Liver (tissue), 9 donors: ENCODE measurements around the gene IL11. TPM values are rescaled to one million over a fixed set of nuclear protein-coding genes. Genes with fewer than 3 reads are reported as not detected.

ENCODE experiments used
- DNase-seq: peaks from one replicate; pipeline ENCODE4 v3.0.0-alpha.2; 2017; ENCODE audit warnings: low spot score
- H3K27ac ChIP-seq, 2 donors: one replicate each; pipeline ENCODE4 v1.7.0; 2013; ENCODE audit warnings: inconsistent platforms in 2 of 2, low read length in 2 of 2, control low read depth in 1 of 2, low read depth in 1 of 2, mild to moderate bottlenecking in 1 of 2
- H3K27me3 ChIP-seq, 4 donors: one replicate each; pipeline versions ENCODE4 v1.6.1 to v1.7.0; 2013; ENCODE audit warnings: low read length in 3 of 4, inconsistent platforms in 1 of 4, mild to moderate bottlenecking in 1 of 4, moderate library complexity in 1 of 4; ENCODE audit not compliant: control insufficient read depth in 4 of 4, insufficient read depth in 4 of 4
- H3K36me3 ChIP-seq, 4 donors: one replicate each; pipeline versions ENCODE4 v1.6.1 to v1.7.0; 2013; ENCODE audit warnings: low read length in 3 of 4, mild to moderate bottlenecking in 3 of 4, low read depth in 1 of 4, moderate library complexity in 1 of 4; ENCODE audit not compliant: control insufficient read depth in 4 of 4, insufficient read depth in 3 of 4
- H3K4me1 ChIP-seq, 4 donors: one replicate each; pipeline versions ENCODE4 v1.6.1 to v1.7.0; 2013; ENCODE audit warnings: low read length in 3 of 4, mild to moderate bottlenecking in 3 of 4, moderate library complexity in 1 of 4; ENCODE audit not compliant: control insufficient read depth in 4 of 4, insufficient read depth in 4 of 4
- H3K4me3 ChIP-seq, 3 donors: one replicate each; pipeline versions ENCODE4 v1.6.1 to v1.7.0; 2013; ENCODE audit warnings: low read length in 3 of 3, control low read depth in 1 of 3, low read depth in 1 of 3, mild to moderate bottlenecking in 1 of 3
- H3K9ac ChIP-seq, 2 donors: one replicate each; pipeline ENCODE4 v1.7.0; 2013; ENCODE audit warnings: low read length in 2 of 2, mild to moderate bottlenecking in 2 of 2, moderate library complexity in 2 of 2, control low read depth in 1 of 2, low read depth in 1 of 2
- H3K9me3 ChIP-seq, 4 donors: one replicate each; pipeline versions ENCODE4 v1.6.1 to v1.7.0; 2013; ENCODE audit warnings: low read length in 3 of 4; ENCODE audit not compliant: control insufficient read depth in 4 of 4
- CTCF ChIP-seq: fragments of 150-350 bp; IDR thresholded peaks from 2 replicates; pipeline ENCODE4 v1.5.1; 2017; ENCODE audit warnings: improper control_type of control experiment, low read depth, low read length; ENCODE audit not compliant: missing input control
- EGR1 ChIP-seq, 2 donors: IDR thresholded peaks; 2 replicates each; pipeline ENCODE4 v1.6.1; 2016 to 2018; ENCODE audit warnings: antibody characterized with exemption in 2 of 2, low read depth in 2 of 2
- FOXA1 ChIP-seq: IDR thresholded peaks from 2 replicates; pipeline ENCODE4 v1.6.1; 2016; ENCODE audit warnings: antibody characterized with exemption
- FOXA2 ChIP-seq: IDR thresholded peaks from 2 replicates; pipeline ENCODE4 v1.6.1; 2016; ENCODE audit warnings: antibody characterized with exemption
- GABPA ChIP-seq, 2 donors: IDR thresholded peaks in 1 of 2; conservative IDR thresholded peaks in 1 of 2; 2 replicates each; pipeline ENCODE4 v1.6.1; 2016; ENCODE audit warnings: antibody characterized with exemption in 2 of 2, mild to moderate bottlenecking in 1 of 2, moderate library complexity in 1 of 2
- HNF4A ChIP-seq, 2 donors: conservative IDR thresholded peaks; 2 replicates each; pipeline ENCODE4 v1.6.1; 2016; ENCODE audit warnings: antibody characterized with exemption in 2 of 2, mild to moderate bottlenecking in 2 of 2
- HNF4G ChIP-seq: IDR thresholded peaks from 2 replicates; pipeline ENCODE4 v1.6.1; 2016; ENCODE audit warnings: antibody characterized with exemption
- JUND ChIP-seq, 2 donors: IDR thresholded peaks; 2 replicates each; pipeline ENCODE4 v1.6.1; 2016; ENCODE audit warnings: antibody characterized with exemption in 2 of 2
- MAX ChIP-seq: IDR thresholded peaks from 2 replicates; pipeline ENCODE4 v1.6.1; 2016; ENCODE audit warnings: antibody characterized with exemption
- NR2F2 ChIP-seq: IDR thresholded peaks from 2 replicates; pipeline ENCODE4 v1.6.1; 2016; ENCODE audit warnings: antibody characterized with exemption
- RAD21 ChIP-seq, 2 donors: IDR thresholded peaks; 2 replicates each; pipeline ENCODE4 v1.6.1; 2016; ENCODE audit warnings: antibody characterized with exemption in 2 of 2, mild to moderate bottlenecking in 2 of 2
- RXRA ChIP-seq, 2 donors: IDR thresholded peaks; 2 replicates each; pipeline ENCODE4 v1.6.1; 2017 to 2018; ENCODE audit warnings: antibody characterized with exemption in 2 of 2, mild to moderate bottlenecking in 1 of 2
- SP1 ChIP-seq: IDR thresholded peaks from 2 replicates; pipeline ENCODE4 v1.6.1; 2018; ENCODE audit warnings: antibody characterized with exemption, mild to moderate bottlenecking
- TAF1 ChIP-seq: conservative IDR thresholded peaks from 2 replicates; pipeline ENCODE4 v1.6.1; 2016; ENCODE audit warnings: antibody characterized with exemption, mild to moderate bottlenecking
- YY1 ChIP-seq: IDR thresholded peaks from 2 replicates; pipeline ENCODE4 v1.6.1; 2016; ENCODE audit warnings: antibody characterized with exemption, mild to moderate bottlenecking
- whole genome bisulfite sequencing: extraction: QIAGEN DNeasy Blood & Tissue Kit; methylation state at CpG from one replicate; pipeline ENCODE4 v1.1.7; 2013; 5-methylcytosine and 5-hydroxymethylcytosine counted together
- polyA plus RNA-seq, 2 donors: library from polyadenylated mRNA; stranded (reverse) in 1 of 2; unstranded in 1 of 2; fragments of 200-250 nt in 1 of 2; fragments of >200 nt in 1 of 2; fragmentation: Nextera tagmentation in 1 of 2; extraction: Ambion mirVana in 1 of 2; gene quantifications; one replicate each; pipeline versions ENCODE4 v1.2.1 to v1.2.3, GENCODE V29; 2013 to 2015
- total RNA-seq, 2 donors: library from RNA; depleted of rRNA; stranded (reverse); fragments of >200 nt; gene quantifications; one replicate each; pipeline ENCODE4 v1.2.3, GENCODE V29; 2014
- TF ChIP-seq, protein P1 (sequence below): IDR thresholded peaks from 2 replicates; pipeline ENCODE4 v1.6.1; 2016; ENCODE audit warnings: antibody characterized with exemption
- TF ChIP-seq, protein P2 (sequence below): IDR thresholded peaks from 2 replicates; pipeline ENCODE4 v1.6.1; 2016; ENCODE audit warnings: antibody characterized with exemption, mild to moderate bottlenecking
- donor health status: healthy.
- donor health status: healthy.
- donor health status: healthy.
- donor health status: healthy.
- donor health status: healthy.

IL11 gene
- total and polyA plus RNA-seq, 4 donors = not detected

DNA sequence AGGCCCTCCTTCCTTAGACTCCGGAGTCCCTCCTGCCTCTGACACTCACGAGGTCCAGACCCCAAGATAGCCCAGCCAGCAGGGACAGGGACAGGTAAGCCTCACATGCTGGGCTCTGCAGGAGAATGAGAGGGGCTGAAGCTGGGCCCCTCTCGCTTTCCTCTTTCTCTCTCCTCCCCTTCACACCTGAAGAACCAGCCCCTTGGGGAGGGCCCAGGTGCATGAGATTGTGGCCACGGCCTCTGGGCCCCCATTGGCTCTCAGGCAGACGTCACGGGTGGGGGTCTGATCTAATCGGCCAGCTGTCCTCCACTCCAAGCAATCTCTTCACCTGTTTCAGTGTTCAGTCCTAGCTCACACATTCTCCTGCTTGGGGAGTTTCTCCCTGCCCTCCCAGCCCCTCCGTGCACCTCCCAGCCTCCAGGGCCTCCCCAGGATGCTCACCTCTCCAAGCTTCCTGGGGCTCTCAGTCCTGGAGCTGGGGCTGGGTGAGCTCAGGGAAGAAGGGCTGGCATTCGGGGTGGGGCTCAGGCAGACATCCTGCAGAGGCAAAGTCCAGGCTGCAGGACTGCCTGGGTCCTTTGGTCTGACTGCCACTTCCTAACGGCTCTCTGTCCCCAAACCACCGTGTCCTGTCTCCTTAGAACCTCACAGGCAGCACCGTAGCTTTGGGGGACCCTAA is 47.9 kb downstream of the IL11 start:
- Histone ChIP-seq H3K36me3 (no peaks in the 10 kb centered on the region), H3K4me3 (no peak overlapping the region), H3K9ac (no peak overlapping the region), H3K4me1 (no peaks in the 10 kb centered on the region), H3K27ac (no peak overlapping the region), H3K27me3 (peaks cover 0 to 2% (median 0%) of the 10 kb centered on the region in 4 donors), H3K9me3 (no peaks in the 10 kb centered on the region)
- no peak for DNase-seq
- TF ChIP-seq YY1 (no peak), FOXA2 (no peak), HNF4A (conservative IDR thresholded peaks at IDR 0.05) (no peak), TAF1 (no peak), JUND (IDR thresholded peaks at IDR 0.05) (no peak), GABPA (IDR thresholded peaks at IDR 0.05 in 1 of 2, conservative IDR thresholded peaks at IDR 0.05 in 1 of 2) (no peak), SP1 (no peak), CTCF (no peak), RXRA (IDR thresholded peaks at IDR 0.05) (no peak), RAD21 (IDR thresholded peaks at IDR 0.05) (no peak), FOXA1 (no peak), MAX (no peak)
- TF ChIP-seq, protein P1, sequence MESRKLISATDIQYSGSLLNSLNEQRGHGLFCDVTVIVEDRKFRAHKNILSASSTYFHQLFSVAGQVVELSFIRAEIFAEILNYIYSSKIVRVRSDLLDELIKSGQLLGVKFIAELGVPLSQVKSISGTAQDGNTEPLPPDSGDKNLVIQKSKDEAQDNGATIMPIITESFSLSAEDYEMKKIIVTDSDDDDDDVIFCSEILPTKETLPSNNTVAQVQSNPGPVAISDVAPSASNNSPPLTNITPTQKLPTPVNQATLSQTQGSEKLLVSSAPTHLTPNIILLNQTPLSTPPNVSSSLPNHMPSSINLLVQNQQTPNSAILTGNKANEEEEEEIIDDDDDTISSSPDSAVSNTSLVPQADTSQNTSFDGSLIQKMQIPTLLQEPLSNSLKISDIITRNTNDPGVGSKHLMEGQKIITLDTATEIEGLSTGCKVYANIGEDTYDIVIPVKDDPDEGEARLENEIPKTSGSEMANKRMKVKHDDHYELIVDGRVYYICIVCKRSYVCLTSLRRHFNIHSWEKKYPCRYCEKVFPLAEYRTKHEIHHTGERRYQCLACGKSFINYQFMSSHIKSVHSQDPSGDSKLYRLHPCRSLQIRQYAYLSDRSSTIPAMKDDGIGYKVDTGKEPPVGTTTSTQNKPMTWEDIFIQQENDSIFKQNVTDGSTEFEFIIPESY = no peak
- TF ChIP-seq, protein P2, sequence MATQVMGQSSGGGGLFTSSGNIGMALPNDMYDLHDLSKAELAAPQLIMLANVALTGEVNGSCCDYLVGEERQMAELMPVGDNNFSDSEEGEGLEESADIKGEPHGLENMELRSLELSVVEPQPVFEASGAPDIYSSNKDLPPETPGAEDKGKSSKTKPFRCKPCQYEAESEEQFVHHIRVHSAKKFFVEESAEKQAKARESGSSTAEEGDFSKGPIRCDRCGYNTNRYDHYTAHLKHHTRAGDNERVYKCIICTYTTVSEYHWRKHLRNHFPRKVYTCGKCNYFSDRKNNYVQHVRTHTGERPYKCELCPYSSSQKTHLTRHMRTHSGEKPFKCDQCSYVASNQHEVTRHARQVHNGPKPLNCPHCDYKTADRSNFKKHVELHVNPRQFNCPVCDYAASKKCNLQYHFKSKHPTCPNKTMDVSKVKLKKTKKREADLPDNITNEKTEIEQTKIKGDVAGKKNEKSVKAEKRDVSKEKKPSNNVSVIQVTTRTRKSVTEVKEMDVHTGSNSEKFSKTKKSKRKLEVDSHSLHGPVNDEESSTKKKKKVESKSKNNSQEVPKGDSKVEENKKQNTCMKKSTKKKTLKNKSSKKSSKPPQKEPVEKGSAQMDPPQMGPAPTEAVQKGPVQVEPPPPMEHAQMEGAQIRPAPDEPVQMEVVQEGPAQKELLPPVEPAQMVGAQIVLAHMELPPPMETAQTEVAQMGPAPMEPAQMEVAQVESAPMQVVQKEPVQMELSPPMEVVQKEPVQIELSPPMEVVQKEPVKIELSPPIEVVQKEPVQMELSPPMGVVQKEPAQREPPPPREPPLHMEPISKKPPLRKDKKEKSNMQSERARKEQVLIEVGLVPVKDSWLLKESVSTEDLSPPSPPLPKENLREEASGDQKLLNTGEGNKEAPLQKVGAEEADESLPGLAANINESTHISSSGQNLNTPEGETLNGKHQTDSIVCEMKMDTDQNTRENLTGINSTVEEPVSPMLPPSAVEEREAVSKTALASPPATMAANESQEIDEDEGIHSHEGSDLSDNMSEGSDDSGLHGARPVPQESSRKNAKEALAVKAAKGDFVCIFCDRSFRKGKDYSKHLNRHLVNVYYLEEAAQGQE = no peak
- 58% methylated on average over 12 of the region's 12 CpGs for WGBS

- no peak overlapping the region for H3K9ac ChIP-seq
- H3K4me3 ChIP-seq = no peak overlapping the region
- no peaks in the 10 kb centered on the region for H3K9me3 ChIP-seq
- peaks cover 0 to 2% (median 0%) of the 10 kb centered on the region in 4 donors for H3K27me3 ChIP-seq
- DNase-seq = no peak
- H3K27ac ChIP-seq = no peak overlapping the region
- no peaks in the 10 kb centered on the region for H3K4me1 ChIP-seq
- 67% methylated on average over 9 of the region's 9 CpGs for WGBS
- no peaks in the 10 kb centered on the region for H3K36me3 ChIP-seq
- TF ChIP-seq RAD21 (IDR thresholded peaks at IDR 0.05) = no peak
- no peak for TF ChIP-seq HNF4G
- TF ChIP-seq RXRA (IDR thresholded peaks at IDR 0.05) = no peak
- no peak for TF ChIP-seq YY1
- TF ChIP-seq SP1 = no peak
- TF ChIP-seq FOXA2 = no peak
- TF ChIP-seq, protein P1 = no peak
- TF ChIP-seq, protein P2 = no peak
- TF ChIP-seq NR2F2 = no peak
- TF ChIP-seq EGR1 (IDR thresholded peaks at IDR 0.05; ENCODE audit: low read depth in 2 of 2) = no peak
- no peak for TF ChIP-seq JUND (IDR thresholded peaks at IDR 0.05)
Observed at GRCh38 chr19:55321466-55322137, 48.7 kb downstream of the IL11 start.
